HepG2 (cell line): ENCODE results near the gene TNRC18. TPM values are rescaled to one million over a fixed set of nuclear protein-coding genes. Genes with fewer than 3 reads are reported as not detected.

Source experiments
- CREB1 ChIP-seq, 2 experiments: fragments of 450-650 bp in 1 of 2; IDR thresholded peaks; 2 replicates each; pipeline ENCODE4 v1.6.1; 2016 to 2017; ENCODE audit warnings: control low read depth in 1 of 2, mild to moderate bottlenecking in 1 of 2, missing compliant biosample characterization in 1 of 2, missing genetic modification characterization in 1 of 2
- GATAD2A ChIP-seq: IDR thresholded peaks from 2 replicates; pipeline ENCODE4 v1.6.1; 2016
- GRHL1 ChIP-seq: sonication (generic); formaldehyde crosslinking; conservative IDR thresholded peaks from 2 replicates; pipeline ENCODE4 v1.8.0; 2022; ENCODE audit warnings: missing genetic modification reagents
- HDAC2 ChIP-seq: sonication (generic); formaldehyde crosslinking; IDR thresholded peaks from 2 replicates; pipeline ENCODE4 v1.4.0; 2020; ENCODE audit warnings: missing genetic modification reagents
- KAT8 ChIP-seq: IDR thresholded peaks from 2 replicates; pipeline ENCODE4 v1.6.1; 2016; ENCODE audit warnings: missing genetic modification reagents, missing compliant biosample characterization
- LRRFIP1 ChIP-seq: sonication (generic); formaldehyde crosslinking; conservative IDR thresholded peaks from 2 replicates; pipeline ENCODE4 v1.4.0; 2020; ENCODE audit warnings: missing genetic modification reagents
- MTF1 ChIP-seq: sonication (generic); formaldehyde crosslinking; IDR thresholded peaks from 2 replicates; pipeline ENCODE4 v1.5.0; 2020; ENCODE audit warnings: missing genetic modification reagents
- NFKB2 ChIP-seq: sonication (generic); formaldehyde crosslinking; IDR thresholded peaks from 2 replicates; pipeline ENCODE4 v1.4.0; 2020; ENCODE audit warnings: missing genetic modification reagents, borderline replicate concordance
- NFYB ChIP-seq: sonication (generic); formaldehyde crosslinking; IDR thresholded peaks from 2 replicates; pipeline ENCODE4 v1.4.0; 2020; ENCODE audit warnings: missing genetic modification reagents
- PLRG1 ChIP-seq: fragments of 450-650 bp; conservative IDR thresholded peaks from 2 replicates; pipeline ENCODE4 v1.6.1; 2016
- YEATS4 ChIP-seq: sonication (generic); formaldehyde crosslinking; IDR thresholded peaks from 2 replicates; pipeline ENCODE4 v1.4.0; 2020; ENCODE audit warnings: missing genetic modification reagents, borderline replicate concordance
- ZNF263 ChIP-seq: sonication (generic); formaldehyde crosslinking; IDR thresholded peaks from 2 replicates; pipeline ENCODE4 v1.4.0; 2020; ENCODE audit warnings: missing genetic modification reagents
- ZNF354B ChIP-seq: sonication (generic); formaldehyde crosslinking; IDR thresholded peaks from 2 replicates; pipeline ENCODE4 v1.8.0; 2022; ENCODE audit warnings: mild to moderate bottlenecking, missing genetic modification reagents
- ZNF605 ChIP-seq: sonication (generic); formaldehyde crosslinking; IDR thresholded peaks from 2 replicates; pipeline ENCODE4 v1.8.0; 2022; ENCODE audit warnings: mild to moderate bottlenecking, missing genetic modification reagents
- polyA plus RNA-seq, 8 experiments: library from polyadenylated mRNA; depleted of rRNA in 3 of 8; stranded (reverse) in 7 of 8; unstranded in 1 of 8; fragments of >200 nt; fragmentation: Illumina TruSeq in 4 of 8; extraction: Trizol in 4 of 8; gene quantifications; 2 replicates each; pipeline versions ENCODE4 v1.2.1 to v1.2.3, GENCODE V29; 2011 to 2016; ENCODE audit warnings: low read depth in 4 of 8, missing spikeins in 1 of 8, mixed read lengths in 1 of 8; ENCODE audit not compliant: insufficient read depth in 1 of 8
- total RNA-seq, 5 experiments: library from RNA; depleted of rRNA; stranded (reverse); fragments of >200 nt; fragmentation: Illumina TruSeq; extraction: Trizol; gene quantifications; 2 replicates each; pipeline ENCODE4 v1.2.3, GENCODE V29; 2016; ENCODE audit warnings: low read depth in 1 of 5
- TF ChIP-seq, protein P1 (sequence below): sonication (generic); formaldehyde crosslinking; IDR thresholded peaks from 2 replicates; pipeline ENCODE4 v1.5.0; 2020; ENCODE audit warnings: missing genetic modification reagents, mild to moderate bottlenecking, borderline replicate concordance
- TF ChIP-seq, protein P2 (sequence below): sonication (generic); formaldehyde crosslinking; IDR thresholded peaks from 2 replicates; pipeline ENCODE4 v1.5.0; 2020; ENCODE audit warnings: missing genetic modification reagents, mild to moderate bottlenecking, borderline replicate concordance
- TF ChIP-seq, protein P3 (sequence below): IDR thresholded peaks from 2 replicates; pipeline ENCODE4 v1.4.0; 2020; ENCODE audit warnings: mild to moderate bottlenecking, missing genetic modification reagents
- TF ChIP-seq, protein P4 (sequence below): IDR thresholded peaks from 2 replicates; pipeline ENCODE4 v1.6.1; 2016; ENCODE audit warnings: mild to moderate bottlenecking

Gene TNRC18
- total and polyA plus RNA-seq, 2 of the 13 experiments (the other 11 are each of a cell fraction or from before 2014, with no cell fraction given), result 11.7 to 17.4 TPM

GRCh38 chr7:5429253-5429856, 5.7 kb upstream of the TNRC18 start (continued):
- TF ChIP-seq, protein P1, sequence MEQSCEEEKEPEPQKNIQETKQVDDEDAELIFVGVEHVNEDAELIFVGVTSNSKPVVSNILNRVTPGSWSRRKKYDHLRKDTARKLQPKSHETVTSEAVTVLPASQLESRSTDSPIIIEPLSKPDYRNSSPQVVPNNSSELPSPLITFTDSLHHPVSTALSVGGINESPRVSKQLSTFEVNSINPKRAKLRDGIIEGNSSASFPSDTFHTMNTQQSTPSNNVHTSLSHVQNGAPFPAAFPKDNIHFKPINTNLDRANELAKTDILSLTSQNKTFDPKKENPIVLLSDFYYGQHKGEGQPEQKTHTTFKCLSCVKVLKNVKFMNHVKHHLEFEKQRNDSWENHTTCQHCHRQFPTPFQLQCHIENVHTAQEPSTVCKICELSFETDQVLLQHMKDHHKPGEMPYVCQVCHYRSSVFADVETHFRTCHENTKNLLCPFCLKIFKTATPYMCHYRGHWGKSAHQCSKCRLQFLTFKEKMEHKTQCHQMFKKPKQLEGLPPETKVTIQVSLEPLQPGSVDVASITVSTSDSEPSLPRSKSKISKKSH (CRISPR knock-in tag), result no peak
- TF ChIP-seq MTF1 (CRISPR knock-in tag) (no peak), CREB1 (IDR thresholded peaks at IDR 0.05) (no peak), CREB1 (CRISPR knock-in tag; IDR thresholded peaks at IDR 0.05) (peak; percentile 59), NFKB2 (CRISPR knock-in tag) (peak; percentile 76; the same call in 1 of the 2 replicates), LRRFIP1 (CRISPR knock-in tag) (no peak), HDAC2 (CRISPR knock-in tag) (peak; percentile 43), GRHL1 (CRISPR knock-in tag) (no peak), ZNF354B (CRISPR knock-in tag) (no peak), YEATS4 (peak; percentile 63), KAT8 (CRISPR knock-in tag) (peak; percentile 72), ZNF263 (CRISPR knock-in tag) (peak; percentile 89), NFYB (0 out of 2 replicates have a peak, but pooled peaks have one; percentile 17), ZNF605 (CRISPR knock-in tag) (peak; percentile 54; the same call in 1 of the 2 replicates), GATAD2A (peak; percentile 64; the same call in 1 of the 2 replicates), PLRG1 (no peak)
- TF ChIP-seq, protein P2, sequence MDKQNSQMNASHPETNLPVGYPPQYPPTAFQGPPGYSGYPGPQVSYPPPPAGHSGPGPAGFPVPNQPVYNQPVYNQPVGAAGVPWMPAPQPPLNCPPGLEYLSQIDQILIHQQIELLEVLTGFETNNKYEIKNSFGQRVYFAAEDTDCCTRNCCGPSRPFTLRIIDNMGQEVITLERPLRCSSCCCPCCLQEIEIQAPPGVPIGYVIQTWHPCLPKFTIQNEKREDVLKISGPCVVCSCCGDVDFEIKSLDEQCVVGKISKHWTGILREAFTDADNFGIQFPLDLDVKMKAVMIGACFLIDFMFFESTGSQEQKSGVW (CRISPR knock-in tag), result no peak
- TF ChIP-seq, protein P3, sequence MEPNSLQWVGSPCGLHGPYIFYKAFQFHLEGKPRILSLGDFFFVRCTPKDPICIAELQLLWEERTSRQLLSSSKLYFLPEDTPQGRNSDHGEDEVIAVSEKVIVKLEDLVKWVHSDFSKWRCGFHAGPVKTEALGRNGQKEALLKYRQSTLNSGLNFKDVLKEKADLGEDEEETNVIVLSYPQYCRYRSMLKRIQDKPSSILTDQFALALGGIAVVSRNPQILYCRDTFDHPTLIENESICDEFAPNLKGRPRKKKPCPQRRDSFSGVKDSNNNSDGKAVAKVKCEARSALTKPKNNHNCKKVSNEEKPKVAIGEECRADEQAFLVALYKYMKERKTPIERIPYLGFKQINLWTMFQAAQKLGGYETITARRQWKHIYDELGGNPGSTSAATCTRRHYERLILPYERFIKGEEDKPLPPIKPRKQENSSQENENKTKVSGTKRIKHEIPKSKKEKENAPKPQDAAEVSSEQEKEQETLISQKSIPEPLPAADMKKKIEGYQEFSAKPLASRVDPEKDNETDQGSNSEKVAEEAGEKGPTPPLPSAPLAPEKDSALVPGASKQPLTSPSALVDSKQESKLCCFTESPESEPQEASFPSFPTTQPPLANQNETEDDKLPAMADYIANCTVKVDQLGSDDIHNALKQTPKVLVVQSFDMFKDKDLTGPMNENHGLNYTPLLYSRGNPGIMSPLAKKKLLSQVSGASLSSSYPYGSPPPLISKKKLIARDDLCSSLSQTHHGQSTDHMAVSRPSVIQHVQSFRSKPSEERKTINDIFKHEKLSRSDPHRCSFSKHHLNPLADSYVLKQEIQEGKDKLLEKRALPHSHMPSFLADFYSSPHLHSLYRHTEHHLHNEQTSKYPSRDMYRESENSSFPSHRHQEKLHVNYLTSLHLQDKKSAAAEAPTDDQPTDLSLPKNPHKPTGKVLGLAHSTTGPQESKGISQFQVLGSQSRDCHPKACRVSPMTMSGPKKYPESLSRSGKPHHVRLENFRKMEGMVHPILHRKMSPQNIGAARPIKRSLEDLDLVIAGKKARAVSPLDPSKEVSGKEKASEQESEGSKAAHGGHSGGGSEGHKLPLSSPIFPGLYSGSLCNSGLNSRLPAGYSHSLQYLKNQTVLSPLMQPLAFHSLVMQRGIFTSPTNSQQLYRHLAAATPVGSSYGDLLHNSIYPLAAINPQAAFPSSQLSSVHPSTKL, result peak; percentile 67
- TF ChIP-seq, protein P4, sequence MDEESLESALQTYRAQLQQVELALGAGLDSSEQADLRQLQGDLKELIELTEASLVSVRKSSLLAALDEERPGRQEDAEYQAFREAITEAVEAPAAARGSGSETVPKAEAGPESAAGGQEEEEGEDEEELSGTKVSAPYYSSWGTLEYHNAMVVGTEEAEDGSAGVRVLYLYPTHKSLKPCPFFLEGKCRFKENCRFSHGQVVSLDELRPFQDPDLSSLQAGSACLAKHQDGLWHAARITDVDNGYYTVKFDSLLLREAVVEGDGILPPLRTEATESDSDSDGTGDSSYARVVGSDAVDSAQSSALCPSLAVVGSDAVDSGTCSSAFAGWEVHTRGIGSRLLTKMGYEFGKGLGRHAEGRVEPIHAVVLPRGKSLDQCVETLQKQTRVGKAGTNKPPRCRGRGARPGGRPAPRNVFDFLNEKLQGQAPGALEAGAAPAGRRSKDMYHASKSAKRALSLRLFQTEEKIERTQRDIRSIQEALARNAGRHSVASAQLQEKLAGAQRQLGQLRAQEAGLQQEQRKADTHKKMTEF (CRISPR knock-in tag), result peak; percentile 91
